ENCODE measurements around the gene CNOT3. TPM values are rescaled to one million over a fixed set of nuclear protein-coding genes. Genes with fewer than 3 reads are reported as not detected.

CNOT3 gene
- total RNA-seq, 2 experiments from 2014 or later, result 50.4 to 58.3 TPM

DNA sequence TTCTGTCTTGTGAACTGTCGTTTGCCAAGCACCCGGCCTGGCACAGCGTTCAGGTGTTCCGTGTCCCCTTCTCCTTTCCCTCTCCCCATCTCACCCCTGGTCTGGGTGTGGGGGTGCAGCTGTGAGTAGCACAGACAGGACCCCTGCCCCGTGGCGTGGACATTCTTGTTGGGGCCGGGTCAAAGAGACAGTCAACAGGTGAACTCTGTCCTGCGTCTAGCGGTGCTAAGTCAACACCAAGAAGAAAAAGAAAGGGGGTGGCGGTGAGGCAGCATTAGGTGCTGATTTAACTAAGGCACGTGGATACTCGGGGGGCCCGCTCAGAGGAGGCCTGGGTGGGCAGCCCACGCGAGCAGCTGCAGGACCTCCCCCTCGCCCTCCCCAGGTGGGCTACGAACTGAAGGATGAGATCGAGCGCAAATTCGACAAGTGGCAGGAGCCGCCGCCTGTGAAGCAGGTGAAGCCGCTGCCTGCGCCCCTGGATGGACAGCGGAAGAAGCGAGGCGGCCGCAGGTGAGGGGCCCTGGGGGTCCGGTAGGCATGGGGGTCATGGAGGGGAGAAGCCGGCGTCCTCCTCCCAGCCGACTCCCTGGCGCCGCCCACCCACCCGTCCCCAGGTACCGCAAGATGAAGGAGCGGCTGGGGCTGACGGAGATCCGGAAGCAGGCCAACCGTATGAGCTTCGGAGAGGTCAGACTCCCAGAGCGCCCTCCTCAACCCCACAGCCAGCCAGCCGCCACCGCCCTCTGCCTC is 9.7 kb upstream of the CNOT3 start:
- no peaks in the 10 kb centered on the region for H3K9me3 Mint-ChIP-seq
- intact Hi-C loops (cut with micrococcal nuclease), result no loop called here
- no peak overlapping the region for H3K4me3 Mint-ChIP-seq
- no peak for DNase-seq
- no peak overlapping the region for H3K27ac Mint-ChIP-seq
- CTCF ChIA-PET, result no interaction called here
- H3K27me3 Mint-ChIP-seq (ENCODE audit: low read depth), result no peaks in the 10 kb centered on the region
- peaks cover 19% of the 10 kb centered on the region for H3K36me3 Mint-ChIP-seq (ENCODE audit: low read depth)
- no peaks in the 10 kb centered on the region for H3K4me1 Mint-ChIP-seq (ENCODE audit: low read depth)

DNA sequence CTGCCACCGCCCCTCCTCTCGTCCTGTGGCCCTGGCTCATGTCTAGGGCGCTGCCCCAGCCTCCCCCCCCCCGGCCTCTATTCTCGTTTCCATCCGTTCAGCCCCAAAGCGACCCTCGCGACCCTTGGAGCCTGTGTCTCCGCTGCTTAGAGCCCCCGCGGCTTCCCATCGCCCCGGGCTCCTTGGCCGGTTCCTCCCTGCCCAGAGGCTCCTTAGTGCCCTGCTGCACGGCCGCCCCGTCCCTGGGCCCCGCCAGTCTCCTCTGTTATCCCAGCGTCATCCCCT is 9.2 kb upstream of the CNOT3 start:
- CTCF ChIA-PET, result no interaction called here
- Mint-ChIP-seq H3K9me3 (no peaks in the 10 kb centered on the region), H3K36me3 (ENCODE audit: low read depth) (peaks cover 17% of the 10 kb centered on the region), H3K4me3 (no peak overlapping the region), H3K27ac (no peak overlapping the region), H3K27me3 (ENCODE audit: low read depth) (no peaks in the 10 kb centered on the region), H3K4me1 (ENCODE audit: low read depth) (no peaks in the 10 kb centered on the region)
- intact Hi-C loops (cut with micrococcal nuclease), result no loop called here
- DNase-seq, result no peak

DNA sequence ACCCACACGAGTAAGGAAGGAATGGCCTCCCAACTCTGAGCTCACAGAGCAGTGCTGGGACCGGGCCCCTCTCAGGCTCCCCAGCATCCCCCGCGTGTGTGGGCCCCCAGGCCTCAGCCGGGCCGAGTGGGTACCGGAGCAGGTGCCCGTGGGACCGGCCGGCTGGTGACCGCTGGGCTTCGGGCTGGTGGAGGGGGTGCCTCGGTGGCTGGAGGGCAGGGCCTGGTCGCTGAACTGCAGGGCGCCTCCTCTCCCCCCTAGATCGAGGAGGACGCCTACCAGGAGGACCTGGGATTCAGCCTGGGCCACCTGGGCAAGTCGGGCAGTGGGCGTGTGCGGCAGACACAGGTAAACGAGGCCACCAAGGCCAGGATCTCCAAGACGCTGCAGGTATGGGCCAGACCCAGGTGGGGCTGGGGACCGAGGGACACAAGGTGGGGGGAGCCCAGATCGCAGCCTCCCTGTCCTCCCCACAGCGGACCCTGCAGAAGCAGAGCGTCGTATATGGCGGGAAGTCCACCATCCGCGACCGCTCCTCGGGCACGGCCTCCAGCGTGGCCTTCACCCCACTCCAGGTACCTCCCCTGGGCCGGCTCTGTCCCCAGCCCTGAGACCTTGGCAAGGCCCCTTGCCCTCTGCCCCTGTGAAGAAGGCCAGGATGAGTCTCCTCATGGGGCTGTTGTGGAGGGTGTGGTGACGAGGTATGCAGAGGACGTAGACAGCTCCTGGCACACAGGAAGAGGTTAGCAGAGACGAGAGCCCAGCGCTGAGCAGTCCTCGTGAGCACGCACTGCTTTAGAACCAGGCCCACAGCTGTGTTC is 8.6 kb upstream of the CNOT3 start:
- Mint-ChIP-seq H3K4me3 (no peak overlapping the region), H3K9me3 (no peaks in the 10 kb centered on the region), H3K4me1 (ENCODE audit: low read depth) (no peaks in the 10 kb centered on the region), H3K27me3 (ENCODE audit: low read depth) (no peaks in the 10 kb centered on the region), H3K27ac (no peak overlapping the region), H3K36me3 (ENCODE audit: low read depth) (peaks cover 15% of the 10 kb centered on the region)
- intact Hi-C loops (cut with micrococcal nuclease), result no loop called here
- CTCF ChIA-PET, result no interaction called here
- DNase-seq, result no peak

DNA sequence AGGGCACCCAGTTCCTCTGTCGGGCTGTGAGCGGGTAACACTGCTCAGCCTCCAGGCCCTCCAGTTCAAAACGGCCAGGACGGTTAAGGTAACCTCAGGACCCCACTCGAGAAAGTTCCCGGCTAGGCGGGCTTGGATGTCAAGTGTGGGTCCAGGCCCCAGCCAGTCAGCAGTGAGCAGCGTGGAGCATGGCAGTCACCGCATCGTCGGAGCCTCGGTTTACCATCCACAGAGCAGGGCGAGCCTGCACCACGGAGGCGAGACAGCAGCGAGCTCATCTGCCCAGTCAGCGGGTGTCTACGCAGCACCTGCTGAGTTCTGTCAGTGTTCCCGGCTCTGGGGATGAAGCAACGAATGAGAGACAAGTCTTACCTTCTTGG is 8.0 kb upstream of the CNOT3 start:
- Mint-ChIP-seq H3K27me3 (ENCODE audit: low read depth) (no peaks in the 10 kb centered on the region), H3K36me3 (ENCODE audit: low read depth) (peaks cover 15% of the 10 kb centered on the region), H3K4me3 (no peak overlapping the region), H3K27ac (no peak overlapping the region), H3K9me3 (no peaks in the 10 kb centered on the region), H3K4me1 (ENCODE audit: low read depth) (peaks cover 5% of the 10 kb centered on the region)
- no peak for DNase-seq
- intact Hi-C loops (cut with micrococcal nuclease), result no loop called here
- CTCF ChIA-PET, result no interaction called here

DNA sequence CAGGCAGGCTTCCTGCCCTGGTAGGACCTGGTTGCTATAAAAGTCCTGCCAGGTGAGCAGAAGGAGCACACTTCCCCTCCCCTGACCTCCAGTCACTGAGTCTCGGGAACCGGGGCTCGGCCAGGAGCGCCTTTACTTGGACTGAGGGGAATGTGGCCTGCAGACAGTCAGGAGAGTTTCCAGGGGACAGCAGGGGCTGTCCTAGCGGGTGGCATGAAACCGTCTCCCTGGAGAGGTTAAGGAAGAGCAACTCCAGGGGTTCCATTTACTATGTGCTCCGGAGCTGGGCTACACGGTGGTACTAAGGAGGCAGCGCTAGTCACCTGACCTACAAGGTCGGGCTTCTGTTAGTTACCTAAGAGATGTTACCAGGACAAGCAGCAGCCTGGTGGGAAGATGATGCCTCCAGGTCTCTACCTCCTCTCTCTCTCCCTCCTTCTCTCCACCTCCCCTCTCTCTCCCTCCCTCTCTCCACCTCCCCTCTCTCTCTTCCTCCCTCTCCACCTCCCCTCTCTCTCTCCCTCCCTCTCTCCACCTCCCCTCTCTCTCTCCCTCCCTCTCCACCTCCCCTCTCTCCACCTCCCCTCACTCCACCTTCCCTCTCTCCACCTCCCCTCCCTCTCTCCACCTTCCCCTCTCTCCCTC is 4.1 kb upstream of the CNOT3 start:
- Mint-ChIP-seq H3K27ac (no peak overlapping the region), H3K4me1 (ENCODE audit: low read depth) (peaks cover 14% of the 10 kb centered on the region), H3K9me3 (no peaks in the 10 kb centered on the region), H3K27me3 (ENCODE audit: low read depth) (no peaks in the 10 kb centered on the region), H3K4me3 (no peak overlapping the region), H3K36me3 (ENCODE audit: low read depth) (peaks cover 6% of the 10 kb centered on the region)
- intact Hi-C loops (cut with micrococcal nuclease), result loop anchor here (10.0 kb wide), 1 partner anchor 1121 kb away; the partner anchor contains the start of gene PPP6R1
- CTCF ChIA-PET, result no interaction called here
- no peak for DNase-seq

DNA sequence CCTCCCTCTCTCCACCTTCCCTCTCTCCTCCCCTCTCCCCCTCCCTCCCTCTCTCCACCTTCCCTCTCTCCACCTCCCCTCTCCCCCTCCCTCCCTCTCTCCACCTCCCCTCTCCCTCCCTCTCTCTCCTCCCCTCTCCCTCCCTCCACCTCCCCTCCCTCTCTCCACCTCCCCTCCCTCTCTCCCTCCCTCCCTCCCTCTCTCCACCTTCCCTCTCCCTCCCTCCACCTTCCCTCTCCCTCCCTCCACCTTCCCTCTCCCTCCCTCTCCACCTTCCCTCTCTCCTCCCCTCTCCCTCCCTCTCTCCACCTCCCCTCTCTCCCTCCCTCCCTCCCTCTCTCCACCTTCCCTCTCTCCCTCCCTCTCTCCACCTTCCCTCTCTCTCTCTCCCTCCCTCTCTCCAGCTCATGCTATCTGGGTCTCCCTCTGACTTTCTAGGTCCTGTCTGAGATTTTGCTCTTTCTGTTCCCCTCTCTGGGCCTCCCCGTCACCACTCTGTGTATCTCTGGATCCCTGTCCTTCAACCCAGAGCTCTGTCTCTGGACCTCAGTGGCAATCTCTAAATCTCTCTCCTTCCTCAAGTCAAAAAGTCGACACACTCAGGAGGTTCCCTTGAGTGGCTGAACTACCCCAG is 3.5 kb upstream of the CNOT3 start:
- Mint-ChIP-seq H3K4me1 (ENCODE audit: low read depth) (peaks cover 19% of the 10 kb centered on the region), H3K36me3 (ENCODE audit: low read depth) (peaks cover 8% of the 10 kb centered on the region), H3K27ac (peak overlapping the region; percentile 14), H3K4me3 (no peak overlapping the region), H3K27me3 (ENCODE audit: low read depth) (no peaks in the 10 kb centered on the region), H3K9me3 (no peaks in the 10 kb centered on the region)
- intact Hi-C loops (cut with micrococcal nuclease), result loop anchor here (10.0 kb wide), 1 partner anchor 1121 kb away; the partner anchor contains the start of gene PPP6R1
- CTCF ChIA-PET, result no interaction called here
- DNase-seq, result no peak

DNA sequence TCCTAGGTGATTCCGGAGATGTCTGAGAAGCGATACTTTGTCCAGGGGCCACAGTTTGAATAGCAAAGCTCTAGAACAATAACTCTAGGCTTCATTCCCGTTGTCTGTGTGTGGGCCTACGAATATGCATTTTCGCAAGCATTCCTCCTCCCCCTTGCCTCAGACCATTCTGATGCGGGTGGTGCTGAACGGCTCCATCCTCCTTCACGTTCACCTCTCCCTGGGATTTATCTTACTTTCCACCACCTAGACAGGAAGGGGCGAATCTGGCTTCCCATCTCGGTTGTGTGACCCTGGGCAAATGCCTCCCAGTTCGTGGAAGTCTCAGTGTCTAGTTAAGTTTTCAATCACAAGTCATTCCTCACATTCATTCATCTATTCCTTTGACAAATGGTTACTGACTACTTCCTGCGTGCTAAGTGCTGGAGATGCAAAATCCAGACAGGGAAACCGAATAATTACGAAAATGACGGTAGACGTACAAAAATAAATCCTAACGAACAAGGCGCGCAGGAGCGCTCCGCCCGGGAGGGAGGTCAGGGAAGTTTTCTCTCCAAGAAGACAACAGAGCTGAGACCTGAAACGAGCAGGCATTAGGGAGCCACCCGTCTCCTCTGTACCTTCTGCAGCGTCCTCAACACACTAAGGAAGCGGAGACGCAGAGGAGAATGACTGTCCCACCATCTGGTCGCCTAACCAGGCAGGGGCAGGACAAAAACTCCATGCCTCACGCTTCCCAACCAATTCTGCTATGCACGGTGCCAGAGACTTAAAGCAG is 1.3 kb upstream of the CNOT3 start:
- Mint-ChIP-seq H3K9me3 (no peaks in the 10 kb centered on the region), H3K36me3 (ENCODE audit: low read depth) (peaks cover 3% of the 10 kb centered on the region), H3K4me3 (peak overlapping the region; percentile 83), H3K27ac (no peak overlapping the region), H3K27me3 (ENCODE audit: low read depth) (no peaks in the 10 kb centered on the region), H3K4me1 (ENCODE audit: low read depth) (peaks cover 35% of the 10 kb centered on the region)
- CTCF ChIA-PET, result interaction anchor here (1.3 to 1.7 kb wide), 2 partner anchors 34 to 53 kb away, joined by 3 to 4 read pairs; partner anchors contain the start of gene MBOAT7
- intact Hi-C loops (cut with micrococcal nuclease), result loop anchor here (5.0 to 10.0 kb wide), 2 partner anchors 1119 to 1271 kb away; partner anchors contain the start of genes PPP6R1 and UBE2S
- peak; percentile 21 for DNase-seq

DNA sequence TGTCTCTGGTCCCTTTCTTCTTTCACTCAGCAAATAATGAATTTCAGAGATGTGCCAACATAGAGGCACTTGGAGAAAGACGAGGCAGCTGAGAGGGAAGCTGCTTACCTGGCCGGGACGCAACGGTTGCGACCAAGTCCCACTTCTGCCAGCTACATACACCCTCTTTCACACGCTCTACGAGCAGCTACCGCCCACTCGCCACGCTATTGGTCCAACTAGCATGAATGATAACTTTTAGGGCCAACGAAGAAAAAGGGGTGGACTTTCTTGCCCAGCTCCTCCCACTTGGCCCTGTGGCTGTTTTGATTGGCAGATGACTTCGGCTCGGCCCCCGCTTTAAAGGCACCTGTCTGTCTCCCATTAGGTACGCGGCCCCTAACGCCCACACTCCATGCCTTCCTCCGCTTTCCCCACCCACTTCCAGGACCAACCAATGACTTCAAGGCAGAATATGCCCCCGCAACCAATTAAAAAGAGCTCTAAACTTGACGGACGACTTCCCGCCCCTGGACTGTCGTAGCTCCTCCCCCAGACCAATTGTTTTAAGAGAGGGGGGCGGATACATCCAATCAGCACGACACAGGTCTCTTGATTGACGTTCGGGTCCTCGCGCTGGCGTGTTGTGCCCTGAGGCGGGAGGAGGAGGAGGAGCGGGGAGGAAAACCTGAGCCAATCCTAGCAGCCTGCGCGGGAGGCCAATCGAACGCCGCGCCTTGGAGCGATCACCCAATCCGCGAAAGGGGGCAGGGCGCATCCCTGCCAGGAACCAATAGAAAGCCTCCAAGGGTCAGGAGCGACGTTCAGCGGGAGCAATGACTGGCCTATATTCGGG is 481 bp upstream of the CNOT3 start:
- H3K36me3 Mint-ChIP-seq (ENCODE audit: low read depth), result peaks cover 3% of the 10 kb centered on the region
- peak; percentile 100 for DNase-seq
- no peaks in the 10 kb centered on the region for H3K9me3 Mint-ChIP-seq
- peak overlapping the region; percentile 89 for H3K27ac Mint-ChIP-seq
- peak overlapping the region; percentile 83 for H3K4me3 Mint-ChIP-seq
- intact Hi-C loops (cut with micrococcal nuclease), result loop anchor here (1.0 to 10.0 kb wide), 9 partner anchors 22 to 1270 kb away; partner anchors contain the start of genes LENG1, LENG8, MYADM and NDUFA3
- no peaks in the 10 kb centered on the region for H3K27me3 Mint-ChIP-seq (ENCODE audit: low read depth)
- peaks cover 37% of the 10 kb centered on the region for H3K4me1 Mint-ChIP-seq (ENCODE audit: low read depth)
- CTCF ChIA-PET, result interaction anchor here (0.6 to 1.7 kb wide), 5 partner anchors 21 to 166 kb away, joined by 3 to 4 read pairs (median 3); partner anchors contain the start of gene MBOAT7

DNA sequence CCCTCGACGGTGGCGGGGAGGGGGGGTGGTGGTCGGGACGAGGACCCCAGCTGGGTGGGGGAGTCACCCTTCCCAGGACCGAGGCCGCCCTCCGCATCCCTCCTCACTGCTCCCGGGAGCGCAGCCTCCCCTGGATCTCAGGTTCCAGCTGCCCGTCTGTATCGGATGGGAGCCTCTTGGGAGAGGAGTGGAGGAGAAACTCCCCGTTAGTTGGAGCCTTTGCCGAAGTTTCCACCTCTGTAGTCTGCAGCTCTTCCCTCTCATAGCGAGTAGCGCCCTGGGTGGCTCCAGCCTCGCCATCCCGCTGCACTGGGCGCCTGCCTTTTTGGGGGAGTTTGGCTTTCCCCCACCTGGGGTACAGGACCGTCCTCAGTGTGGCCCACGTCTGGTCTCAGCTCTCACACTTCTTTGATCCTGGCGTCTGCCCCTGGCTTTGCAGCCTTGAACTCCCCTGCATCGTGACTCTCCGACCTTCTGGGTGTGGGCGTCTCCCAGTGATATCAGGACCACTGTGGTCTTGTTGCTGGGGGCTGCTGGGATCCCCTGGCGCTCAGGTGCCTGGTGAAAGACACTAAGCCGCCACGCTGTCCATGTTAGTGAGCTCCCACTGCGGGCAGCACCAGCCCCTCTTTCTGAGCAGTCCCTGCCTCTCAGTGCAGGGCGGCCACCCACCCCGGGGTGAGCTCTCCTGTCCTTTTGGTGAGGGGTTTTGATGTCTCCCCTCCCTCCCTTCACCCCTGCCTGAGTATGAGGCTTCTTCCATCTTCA is 1.1 kb downstream of the CNOT3 start:
- Mint-ChIP-seq H3K4me3 (peak overlapping the region; percentile 83), H3K27me3 (ENCODE audit: low read depth) (no peaks in the 10 kb centered on the region), H3K4me1 (ENCODE audit: low read depth) (peaks cover 39% of the 10 kb centered on the region), H3K36me3 (ENCODE audit: low read depth) (peaks cover 12% of the 10 kb centered on the region), H3K9me3 (no peaks in the 10 kb centered on the region), H3K27ac (peak overlapping the region; percentile 81)
- DNase-seq, result no peak
- CTCF ChIA-PET, result interaction anchor here (0.8 kb wide), 1 partner anchor 1457 kb away, joined by 4 read pairs; no protein-coding TSS in a partner anchor
- intact Hi-C loops (cut with micrococcal nuclease), result loop anchor here (5.0 to 10.0 kb wide), 2 partner anchors 1116 to 1269 kb away; partner anchors contain the start of genes PPP6R1 and UBE2S

DNA sequence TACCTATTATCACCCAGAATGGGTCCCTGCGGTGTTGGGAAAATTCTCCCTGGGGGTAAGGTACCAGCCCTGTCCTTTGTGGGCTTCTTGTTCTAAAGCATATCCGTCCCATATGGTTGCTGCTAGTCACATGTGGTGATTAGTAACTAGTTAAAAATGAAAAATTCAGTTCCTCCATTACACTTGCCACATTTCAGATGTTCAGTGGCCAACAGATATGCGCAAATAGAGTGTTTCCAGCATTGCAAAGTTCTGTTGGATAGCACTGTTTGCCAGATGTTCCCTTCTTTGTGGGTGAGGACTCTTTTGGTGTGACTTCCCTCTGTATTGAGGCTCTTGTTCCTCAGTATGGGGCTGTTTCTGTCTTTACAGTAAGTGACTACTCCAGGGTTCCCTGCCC is 3.8 kb downstream of the CNOT3 start:
- intact Hi-C loops (cut with micrococcal nuclease), result no loop called here
- H3K27me3 Mint-ChIP-seq (ENCODE audit: low read depth), result no peaks in the 10 kb centered on the region
- H3K27ac Mint-ChIP-seq, result no peak overlapping the region
- no peak overlapping the region for H3K4me3 Mint-ChIP-seq
- H3K9me3 Mint-ChIP-seq, result no peaks in the 10 kb centered on the region
- CTCF ChIA-PET, result no interaction called here
- H3K36me3 Mint-ChIP-seq (ENCODE audit: low read depth), result peaks cover 30% of the 10 kb centered on the region
- DNase-seq, result no peak
- peaks cover 31% of the 10 kb centered on the region for H3K4me1 Mint-ChIP-seq (ENCODE audit: low read depth)
